GM12864 (cell line): ENCODE measurements around the gene HDHD2.

Experiments
- DNase-seq: peaks from one replicate; pipeline ENCODE4 v3.0.0-alpha.2; 2011; ENCODE audit warnings: low read depth
- H3K4me3 ChIP-seq: 2 replicates; pipeline ENCODE4 v1.5.1; 2011; ENCODE audit warnings: mild to moderate bottlenecking, low read depth, low read length, control low read depth
- TF ChIP-seq, protein P1 (sequence below): IDR thresholded peaks from 2 replicates; pipeline ENCODE4 v1.5.1; 2011; ENCODE audit warnings: low read depth, mild to moderate bottlenecking, moderate library complexity, low read length, control low read depth, inconsistent platforms; ENCODE audit errors: missing control alignments

Gene HDHD2

GRCh38 chr18:47067648-47068047 is 82.7 kb downstream of the HDHD2 start:
- H3K4me3 ChIP-seq, result no peak overlapping the region
- TF ChIP-seq, protein P1, sequence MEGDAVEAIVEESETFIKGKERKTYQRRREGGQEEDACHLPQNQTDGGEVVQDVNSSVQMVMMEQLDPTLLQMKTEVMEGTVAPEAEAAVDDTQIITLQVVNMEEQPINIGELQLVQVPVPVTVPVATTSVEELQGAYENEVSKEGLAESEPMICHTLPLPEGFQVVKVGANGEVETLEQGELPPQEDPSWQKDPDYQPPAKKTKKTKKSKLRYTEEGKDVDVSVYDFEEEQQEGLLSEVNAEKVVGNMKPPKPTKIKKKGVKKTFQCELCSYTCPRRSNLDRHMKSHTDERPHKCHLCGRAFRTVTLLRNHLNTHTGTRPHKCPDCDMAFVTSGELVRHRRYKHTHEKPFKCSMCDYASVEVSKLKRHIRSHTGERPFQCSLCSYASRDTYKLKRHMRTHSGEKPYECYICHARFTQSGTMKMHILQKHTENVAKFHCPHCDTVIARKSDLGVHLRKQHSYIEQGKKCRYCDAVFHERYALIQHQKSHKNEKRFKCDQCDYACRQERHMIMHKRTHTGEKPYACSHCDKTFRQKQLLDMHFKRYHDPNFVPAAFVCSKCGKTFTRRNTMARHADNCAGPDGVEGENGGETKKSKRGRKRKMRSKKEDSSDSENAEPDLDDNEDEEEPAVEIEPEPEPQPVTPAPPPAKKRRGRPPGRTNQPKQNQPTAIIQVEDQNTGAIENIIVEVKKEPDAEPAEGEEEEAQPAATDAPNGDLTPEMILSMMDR, result no peak

GRCh38 chr18:47063096-47063495 is 87.2 kb downstream of the HDHD2 start:
- DNase-seq, result no peak
- TF ChIP-seq, protein P1, result no peak
- no peak overlapping the region for H3K4me3 ChIP-seq

More at GRCh38 chr18:47067648-47068047, 82.7 kb downstream of the HDHD2 start:
- no peak for DNase-seq

GRCh38 chr18:47062471-47062870 is 87.8 kb downstream of the HDHD2 start:
- TF ChIP-seq, protein P1, result no peak
- DNase-seq, result no peak
- H3K4me3 ChIP-seq, result no peak overlapping the region
